Neutrophil (primary cell): ENCODE measurements around the gene GARIN5A.

Source experiments
- H3K27ac ChIP-seq: fragments of 200-600 bp; sonication (generic); 2 replicates; pipeline ENCODE4 v1.5.1; 2016; ENCODE audit warnings: mild to moderate bottlenecking, moderate library complexity
- H3K27me3 ChIP-seq: fragments of 200-600 bp; sonication (generic); 2 replicates; pipeline ENCODE4 v1.6.0; 2016; ENCODE audit warnings: mild to moderate bottlenecking
- H3K36me3 ChIP-seq: fragments of 200-600 bp; sonication (generic); 2 replicates; pipeline ENCODE4 v1.5.1; 2017
- H3K4me1 ChIP-seq, 2 experiments: fragments of 200-600 bp in 1 of 2; sonication (generic) in 1 of 2; 1 replicate in 1 of 2; 2 replicates in 1 of 2; pipeline versions ENCODE4 v1.5.1 to v1.6.1; 2013 to 2016; ENCODE audit warnings: low read depth in 1 of 2, low read length in 1 of 2, mild to moderate bottlenecking in 1 of 2, moderate library complexity in 1 of 2; ENCODE audit not compliant: control insufficient read depth in 1 of 2, insufficient read depth in 1 of 2
- H3K4me3 ChIP-seq, 2 experiments: fragments of 200-600 bp in 1 of 2; sonication (generic) in 1 of 2; 1 replicate in 1 of 2; 2 replicates in 1 of 2; pipeline ENCODE4 v1.5.1; 2013 to 2016; ENCODE audit warnings: low read depth in 1 of 2, low read length in 1 of 2, mild to moderate bottlenecking in 1 of 2, moderate library complexity in 1 of 2
- H3K9me3 ChIP-seq: fragments of 200-600 bp; sonication (generic); 2 replicates; pipeline ENCODE4 v1.5.1; 2016
- TF ChIP-seq, protein P1 (sequence below): fragments of 200-600 bp; sonication (generic); IDR thresholded peaks from 2 replicates; pipeline ENCODE4 v1.5.1; 2016; ENCODE audit warnings: antibody characterized with exemption

The GARIN5A gene

DNA sequence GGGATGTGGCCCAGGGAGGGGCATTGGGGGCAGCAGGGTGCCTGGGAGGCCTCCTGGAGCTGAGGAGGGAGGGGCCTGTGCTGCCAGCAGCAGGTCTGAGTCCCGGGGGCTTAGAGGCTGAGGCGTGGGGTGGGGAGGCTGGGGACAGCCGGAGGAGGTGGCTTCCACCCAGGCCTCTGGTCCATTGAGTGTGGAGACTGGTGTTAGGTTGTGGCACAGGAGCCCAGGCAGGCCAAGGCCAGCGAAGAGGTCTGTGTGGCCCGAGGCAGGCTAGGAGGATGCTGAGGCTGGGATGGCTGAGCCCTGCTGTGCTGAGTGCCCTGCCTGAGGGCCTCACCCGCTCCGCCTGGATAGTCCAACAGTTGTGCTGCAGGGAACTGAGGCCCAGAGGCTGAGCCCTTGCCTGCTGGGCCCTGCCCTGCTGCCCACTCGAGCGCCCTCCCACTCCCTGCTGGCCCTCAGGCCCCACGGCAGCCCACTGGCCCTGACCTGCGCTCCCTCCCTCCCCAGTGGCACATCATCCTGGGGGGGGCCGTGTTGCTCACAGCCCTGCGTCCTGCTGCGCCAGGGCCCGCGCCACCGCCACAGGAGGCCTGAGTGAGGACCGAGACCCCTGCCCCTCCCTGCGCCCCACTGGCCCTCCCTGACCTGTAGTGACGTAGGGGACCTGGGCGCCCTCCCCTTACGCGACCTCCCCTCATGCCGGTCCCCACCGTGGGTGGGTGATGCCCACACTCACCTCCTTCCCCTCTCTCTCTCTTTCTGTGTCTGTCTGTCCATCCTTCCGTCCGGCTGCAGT, 4.9 kb upstream of the GARIN5A start:
- Histone ChIP-seq H3K9me3 (no peaks in the 10 kb centered on the region), H3K36me3 (peaks cover 50% of the 10 kb centered on the region), H3K4me3 (no peak overlapping the region), H3K27me3 (no peaks in the 10 kb centered on the region), H3K27ac (no peak overlapping the region), H3K4me1 (peaks cover 11 to 15% of the 10 kb centered on the region in 2 experiments)
- TF ChIP-seq, protein P1, sequence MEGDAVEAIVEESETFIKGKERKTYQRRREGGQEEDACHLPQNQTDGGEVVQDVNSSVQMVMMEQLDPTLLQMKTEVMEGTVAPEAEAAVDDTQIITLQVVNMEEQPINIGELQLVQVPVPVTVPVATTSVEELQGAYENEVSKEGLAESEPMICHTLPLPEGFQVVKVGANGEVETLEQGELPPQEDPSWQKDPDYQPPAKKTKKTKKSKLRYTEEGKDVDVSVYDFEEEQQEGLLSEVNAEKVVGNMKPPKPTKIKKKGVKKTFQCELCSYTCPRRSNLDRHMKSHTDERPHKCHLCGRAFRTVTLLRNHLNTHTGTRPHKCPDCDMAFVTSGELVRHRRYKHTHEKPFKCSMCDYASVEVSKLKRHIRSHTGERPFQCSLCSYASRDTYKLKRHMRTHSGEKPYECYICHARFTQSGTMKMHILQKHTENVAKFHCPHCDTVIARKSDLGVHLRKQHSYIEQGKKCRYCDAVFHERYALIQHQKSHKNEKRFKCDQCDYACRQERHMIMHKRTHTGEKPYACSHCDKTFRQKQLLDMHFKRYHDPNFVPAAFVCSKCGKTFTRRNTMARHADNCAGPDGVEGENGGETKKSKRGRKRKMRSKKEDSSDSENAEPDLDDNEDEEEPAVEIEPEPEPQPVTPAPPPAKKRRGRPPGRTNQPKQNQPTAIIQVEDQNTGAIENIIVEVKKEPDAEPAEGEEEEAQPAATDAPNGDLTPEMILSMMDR: no peak

DNA sequence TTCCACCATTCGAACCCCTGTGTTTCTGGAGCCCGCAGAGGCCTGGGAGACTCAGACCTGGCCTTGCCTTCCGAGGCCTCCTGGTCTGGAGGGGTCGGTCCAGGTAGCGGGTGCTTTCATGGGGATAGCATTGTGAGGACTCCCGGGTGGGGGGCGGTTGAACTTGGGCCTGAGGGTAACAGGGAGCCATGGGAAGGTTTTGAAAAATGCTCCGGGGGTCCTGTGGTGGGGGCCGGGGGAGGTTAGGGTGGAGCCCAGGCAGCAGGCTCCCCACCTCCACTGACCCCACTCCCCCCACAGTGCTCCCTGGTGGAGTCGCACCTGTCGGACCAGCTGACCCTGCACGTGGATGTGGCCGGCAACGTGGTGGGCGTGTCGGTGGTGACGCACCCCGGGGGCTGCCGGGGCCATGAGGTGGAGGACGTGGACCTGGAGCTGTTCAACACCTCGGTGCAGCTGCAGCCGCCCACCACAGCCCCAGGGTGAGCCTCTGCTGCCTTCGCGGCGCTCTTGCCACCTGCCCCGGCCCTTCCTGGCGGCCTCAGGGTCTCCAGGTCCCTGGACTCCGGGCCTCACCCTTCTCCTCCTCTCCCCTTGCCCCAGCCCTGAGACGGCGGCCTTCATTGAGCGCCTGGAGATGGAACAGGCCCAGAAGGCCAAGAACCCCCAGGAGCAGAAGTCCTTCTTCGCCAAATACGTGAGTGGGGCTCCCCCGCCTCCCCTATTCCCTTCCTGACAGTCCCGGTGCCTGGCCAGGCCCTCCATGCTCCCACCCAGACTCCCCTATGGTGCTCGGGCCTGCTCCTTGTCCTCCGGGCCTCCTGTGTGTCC, 3.8 kb upstream of the GARIN5A start:
- no peaks in the 10 kb centered on the region for H3K9me3 ChIP-seq
- TF ChIP-seq, protein P1: no peak
- H3K36me3 ChIP-seq: peaks cover 50% of the 10 kb centered on the region
- H3K4me1 ChIP-seq: peaks cover 8 to 13% of the 10 kb centered on the region in 2 experiments
- no peak overlapping the region for H3K4me3 ChIP-seq
- no peaks in the 10 kb centered on the region for H3K27me3 ChIP-seq
- H3K27ac ChIP-seq: no peak overlapping the region

DNA sequence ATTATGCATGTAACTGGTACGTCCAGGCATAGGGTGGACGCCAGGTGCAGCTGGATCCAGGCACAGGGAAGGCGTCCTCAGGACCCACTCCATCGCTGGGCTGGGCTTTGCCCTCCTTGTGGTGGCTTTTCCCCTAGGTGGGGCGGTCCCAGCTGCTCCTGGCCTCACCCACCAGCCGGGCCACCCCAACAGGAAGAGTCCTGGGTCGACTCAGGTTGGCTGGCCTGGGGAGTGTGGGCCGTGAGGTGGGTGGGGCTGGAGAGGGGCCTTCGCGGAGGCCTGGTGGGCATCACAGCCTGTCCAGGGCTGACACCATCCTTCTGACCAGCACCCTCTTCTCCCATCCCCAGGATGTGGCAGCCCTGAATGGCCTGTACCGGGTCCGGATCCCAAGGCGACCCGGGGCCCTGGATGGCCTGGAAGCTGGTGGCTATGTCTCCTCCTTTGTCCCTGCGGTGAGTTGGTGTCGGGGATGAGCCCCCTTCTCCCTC, 3.2 kb upstream of the GARIN5A start:
- TF ChIP-seq, protein P1: no peak
- Histone ChIP-seq H3K9me3 (no peaks in the 10 kb centered on the region), H3K4me1 (peaks cover 8 to 13% of the 10 kb centered on the region in 2 experiments), H3K36me3 (peaks cover 50% of the 10 kb centered on the region), H3K4me3 (no peak overlapping the region), H3K27ac (no peak overlapping the region), H3K27me3 (no peaks in the 10 kb centered on the region)

DNA sequence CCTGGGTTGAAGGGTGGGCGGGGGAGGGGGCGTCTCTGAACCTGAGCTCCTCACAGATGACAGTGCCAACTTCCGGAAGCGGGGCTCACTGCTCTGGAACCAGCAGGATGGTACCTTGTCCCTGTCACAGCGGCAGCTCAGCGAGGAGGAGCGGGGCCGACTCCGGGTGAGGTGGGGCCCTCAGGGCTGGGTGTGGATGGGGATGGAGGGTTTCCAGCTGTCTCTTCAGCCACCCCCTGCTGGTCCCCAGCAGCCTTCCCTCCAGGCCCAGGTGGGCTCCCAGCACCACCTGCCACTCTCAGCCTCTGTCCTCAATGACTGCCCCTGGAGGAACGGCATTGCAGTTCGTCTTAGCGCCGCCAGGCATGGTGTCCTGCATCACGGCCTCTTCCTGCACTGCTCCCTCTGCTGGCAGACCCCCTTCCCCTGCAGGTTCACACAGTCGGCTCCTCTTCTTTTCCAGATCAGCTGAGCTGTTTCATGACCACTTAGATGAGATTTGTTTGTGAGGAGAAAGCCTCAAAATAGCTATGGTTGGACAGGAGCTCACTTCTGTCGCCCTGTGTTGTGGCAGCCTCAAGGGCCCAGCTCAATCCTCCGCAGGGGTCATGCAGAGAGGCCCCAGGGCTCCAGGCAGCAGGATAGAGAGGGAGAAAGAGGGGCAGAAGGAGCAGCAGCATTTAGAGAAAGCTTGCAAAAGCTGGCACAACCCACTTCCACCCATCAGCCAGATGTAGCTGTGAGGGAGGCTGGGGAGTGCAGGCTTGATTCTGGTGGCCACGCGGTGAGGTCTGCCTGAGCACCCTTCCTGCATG, 2.5 kb upstream of the GARIN5A start:
- Histone ChIP-seq H3K36me3 (peaks cover 50% of the 10 kb centered on the region), H3K9me3 (no peaks in the 10 kb centered on the region), H3K27ac (no peak overlapping the region), H3K4me3 (no peak overlapping the region), H3K27me3 (no peaks in the 10 kb centered on the region), H3K4me1 (peaks cover 8 to 13% of the 10 kb centered on the region in 2 experiments)
- TF ChIP-seq, protein P1: no peak
